H9 (cell line): Measurements from ENCODE around the gene TESPA1. TPM values are rescaled to one million over a fixed set of nuclear protein-coding genes. Genes with fewer than 3 reads are reported as not detected.

ENCODE experiments used
- DNase-seq: peaks from one replicate; pipeline ENCODE4 v3.0.0-alpha.2; 2017
- H2AFZ ChIP-seq: one replicate; pipeline ENCODE4 v1.6.1; 2013; ENCODE audit warnings: mild to moderate bottlenecking, low read length, control low read depth, moderate library complexity
- H2AK5ac ChIP-seq: 2 replicates; pipeline ENCODE4 v1.6.1; 2013; ENCODE audit warnings: low read length, control low read depth, mixed read lengths; ENCODE audit not compliant: insufficient read length
- H2BK120ac ChIP-seq: one replicate; pipeline ENCODE4 v1.6.1; 2013; ENCODE audit warnings: low read depth, mild to moderate bottlenecking, low read length, control low read depth, inconsistent platforms; ENCODE audit not compliant: poor library complexity, severe bottlenecking
- H2BK12ac ChIP-seq: 2 replicates; pipeline ENCODE4 v1.6.1; 2013; ENCODE audit warnings: low read length, control low read depth, mixed read lengths, low read depth; ENCODE audit not compliant: insufficient read length
- H2BK15ac ChIP-seq: 2 replicates; pipeline ENCODE4 v1.6.1; 2013; ENCODE audit warnings: low read depth, low read length, control low read depth
- H2BK20ac ChIP-seq: one replicate; pipeline ENCODE4 v1.6.1; 2013; ENCODE audit warnings: low read depth, mild to moderate bottlenecking, low read length, control low read depth, inconsistent platforms; ENCODE audit not compliant: poor library complexity, severe bottlenecking
- H2BK5ac ChIP-seq: 2 replicates; pipeline ENCODE4 v1.6.1; 2013; ENCODE audit warnings: low read length, control low read depth, mixed read lengths; ENCODE audit not compliant: insufficient read length
- H3K14ac ChIP-seq: 2 replicates; pipeline ENCODE4 v1.6.1; 2013; ENCODE audit warnings: low read length, control low read depth; ENCODE audit not compliant: insufficient read depth
- H3K18ac ChIP-seq: 2 replicates; pipeline ENCODE4 v1.6.1; 2013; ENCODE audit warnings: low read depth, mild to moderate bottlenecking, mixed read lengths, low read length, control low read depth; ENCODE audit not compliant: insufficient read length
- H3K23ac ChIP-seq: 2 replicates; pipeline ENCODE4 v1.6.1; 2013; ENCODE audit warnings: low read length, control low read depth, mixed read lengths, low read depth; ENCODE audit not compliant: insufficient read length
- H3K23me2 ChIP-seq: 2 replicates; pipeline ENCODE4 v1.6.1; 2013; ENCODE audit warnings: low read depth, mild to moderate bottlenecking, mixed read lengths, low read length, control low read depth; ENCODE audit not compliant: insufficient read length, poor library complexity, severe bottlenecking
- H3K27ac ChIP-seq: 2 replicates; pipeline ENCODE4 v1.5.1; 2013; ENCODE audit warnings: low read length, control low read depth, mixed read lengths, low read depth; ENCODE audit not compliant: insufficient read length
- H3K27me3 ChIP-seq: 2 replicates; pipeline ENCODE4 v1.6.1; 2013; ENCODE audit warnings: low read length, control low read depth, inconsistent platforms; ENCODE audit not compliant: insufficient read depth
- H3K4ac ChIP-seq: 2 replicates; pipeline ENCODE4 v1.6.1; 2013; ENCODE audit warnings: low read depth, mild to moderate bottlenecking, control low read depth, inconsistent platforms, low read length, moderate library complexity
- H3K4me1 ChIP-seq: 2 replicates; pipeline ENCODE4 v1.6.1; 2013; ENCODE audit warnings: low read length, control low read depth, inconsistent platforms; ENCODE audit not compliant: insufficient read depth
- H3K4me2 ChIP-seq: 2 replicates; pipeline ENCODE4 v1.6.1; 2013; ENCODE audit warnings: low read length, control low read depth, mixed read lengths; ENCODE audit not compliant: insufficient read length, insufficient read depth
- H3K56ac ChIP-seq: 2 replicates; pipeline ENCODE4 v1.6.1; 2013; ENCODE audit warnings: low read depth, mild to moderate bottlenecking, mixed read lengths, low read length, control low read depth; ENCODE audit not compliant: insufficient read length
- H3K79me1 ChIP-seq: 2 replicates; pipeline ENCODE4 v1.6.1; 2013; ENCODE audit warnings: low read depth, mild to moderate bottlenecking, moderate library complexity, low read length, control low read depth, inconsistent platforms; ENCODE audit not compliant: insufficient read depth, poor library complexity, severe bottlenecking
- H3K79me2 ChIP-seq: 2 replicates; pipeline ENCODE4 v1.6.1; 2013; ENCODE audit warnings: low read length, control low read depth, inconsistent platforms; ENCODE audit not compliant: insufficient read depth
- H3K9ac ChIP-seq: 2 replicates; pipeline ENCODE4 v1.6.1; 2013; ENCODE audit warnings: low read length, control low read depth, mixed read lengths; ENCODE audit not compliant: insufficient read length; ENCODE audit errors: extremely low read depth
- H3K9me3 ChIP-seq: one replicate; pipeline ENCODE4 v1.6.1; 2013; ENCODE audit warnings: low read depth, low read length, inconsistent platforms; ENCODE audit not compliant: control insufficient read depth
- H3T11ph ChIP-seq: one replicate; pipeline ENCODE4 v1.6.1; 2013; ENCODE audit warnings: mild to moderate bottlenecking, low read length, control low read depth, inconsistent platforms
- H4K20me1 ChIP-seq: one replicate; pipeline ENCODE4 v1.6.1; 2013; ENCODE audit not compliant: control insufficient read depth, insufficient read length, insufficient read depth
- H4K5ac ChIP-seq: 2 replicates; pipeline ENCODE4 v1.6.1; 2013; ENCODE audit warnings: low read depth, mild to moderate bottlenecking, mixed read lengths, low read length, control low read depth; ENCODE audit not compliant: insufficient read length
- H4K8ac ChIP-seq: replicated peaks from 2 replicates; pipeline ENCODE4 v1.6.1; 2013; ENCODE audit warnings: low read length, control low read depth, mixed read lengths, low read depth; ENCODE audit not compliant: insufficient read length
- H4K91ac ChIP-seq: 2 replicates; pipeline ENCODE4 v1.6.1; 2013; ENCODE audit warnings: low read depth, mild to moderate bottlenecking, moderate library complexity, mixed read lengths, low read length, control low read depth; ENCODE audit not compliant: insufficient read length
- H3K27ac Mint-ChIP-seq, 3 experiments: 2 replicates in 2 of 3; 3 replicates in 1 of 3; pipeline ENCODE4 v1.8.0; 2020 to 2021; ENCODE audit warnings: mixed read lengths in 3 of 3, mild to moderate bottlenecking in 1 of 3, moderate library complexity in 1 of 3
- H3K27me3 Mint-ChIP-seq: 2 replicates; pipeline ENCODE4 v1.8.0; 2021; ENCODE audit warnings: low read depth, mild to moderate bottlenecking, moderate library complexity, mixed read lengths
- H3K36me3 Mint-ChIP-seq, 3 experiments: 2 replicates in 2 of 3; 3 replicates in 1 of 3; pipeline ENCODE4 v1.8.0; 2020 to 2021; ENCODE audit warnings: low read depth in 3 of 3, mixed read lengths in 3 of 3; ENCODE audit not compliant: insufficient read depth in 1 of 3
- H3K4me1 Mint-ChIP-seq, 2 experiments: 2 replicates each; pipeline ENCODE4 v1.8.0; 2020; ENCODE audit warnings: mixed read lengths in 2 of 2
- H3K4me3 Mint-ChIP-seq, 2 experiments: 2 replicates in 1 of 2; 3 replicates in 1 of 2; pipeline ENCODE4 v1.8.0; 2020 to 2021; ENCODE audit warnings: mild to moderate bottlenecking in 2 of 2, mixed read lengths in 2 of 2, moderate library complexity in 1 of 2
- H3K9me3 Mint-ChIP-seq, 2 experiments: 2 replicates in 1 of 2; 3 replicates in 1 of 2; pipeline ENCODE4 v1.8.0; 2020; ENCODE audit warnings: mild to moderate bottlenecking in 2 of 2, mixed read lengths in 2 of 2, moderate library complexity in 1 of 2
- WGBS: extraction: QIAGEN DNeasy Blood & Tissue Kit; methylation state at CpG from one replicate; pipeline ENCODE4 v1.1.7; 2013; ENCODE audit warnings: missing lambda C conversion rate, low lambda C conversion rate, mixed read lengths; ENCODE audit not compliant: insufficient read length; ENCODE audit errors: extremely low coverage; 5-methylcytosine and 5-hydroxymethylcytosine counted together
- total RNA-seq: library from RNA; stranded (reverse); gene quantifications from 2 replicates; pipeline ENCODE4 v1.2.1, GENCODE V29; 2021
- TF ChIP-seq, protein P1 (sequence below): fragments of 200-600 bp; sonication (generic); conservative IDR thresholded peaks from 3 replicates; pipeline ENCODE4 v1.8.0; 2021; ENCODE audit warnings: antibody characterized with exemption, mild to moderate bottlenecking

The TESPA1 gene
- total RNA-seq, 1 experiment from 2014 or later, result not detected

DNA sequence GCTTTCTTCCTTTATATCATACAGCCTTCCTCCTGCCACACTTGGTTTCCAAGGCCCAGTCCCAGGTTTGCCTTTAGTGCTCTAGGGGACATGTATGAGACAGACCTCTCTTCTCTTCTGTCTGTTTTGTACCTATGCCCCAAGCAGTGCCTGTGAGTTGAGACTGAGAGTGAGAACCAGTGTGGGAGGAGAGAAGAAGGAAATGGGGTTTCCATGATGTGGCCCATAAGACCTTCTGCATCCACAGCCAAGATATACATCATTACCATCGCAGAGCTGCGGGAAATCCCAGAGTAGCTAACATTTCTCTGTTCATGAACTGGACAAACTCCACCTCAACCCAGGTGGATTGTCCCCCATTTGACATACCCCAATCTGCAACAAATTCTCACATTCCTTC lies 2.8 kb downstream of the TESPA1 start:
- Histone ChIP-seq H4K91ac (no peak overlapping the region), H3K23me2 (no peaks in the 10 kb centered on the region), H2BK120ac (no peak overlapping the region), H4K5ac (no peak overlapping the region), H3K9me3 (no peaks in the 10 kb centered on the region), H3K56ac (no peak overlapping the region), H4K20me1 (no peaks in the 10 kb centered on the region), H3K4me2 (no peak overlapping the region), H3K4ac (no peak overlapping the region), H3K27ac (no peak overlapping the region), H3K79me2 (no peaks in the 10 kb centered on the region), H3K18ac (no peak overlapping the region), H2BK20ac (no peak overlapping the region), H3K79me1 (no peaks in the 10 kb centered on the region), H2AFZ (no peak overlapping the region), H3K4me1 (no peaks in the 10 kb centered on the region; the same call in 1 of the 2 replicates), H3K9ac (no peak overlapping the region), H3T11ph (no peak overlapping the region), H4K8ac (no peak overlapping the region), H3K14ac (no peak overlapping the region), H3K27me3 (no peaks in the 10 kb centered on the region), H2AK5ac (no peak overlapping the region), H2BK15ac (no peak overlapping the region), H3K23ac (no peak overlapping the region), H2BK12ac (no peak overlapping the region), H2BK5ac (no peak overlapping the region)
- Mint-ChIP-seq H3K27ac (no peak overlapping the region), H3K4me1 (peaks cover 4% of the 10 kb centered on the region in 2 experiments), H3K36me3 (no peaks in the 10 kb centered on the region), H3K27me3 (peaks cover 2% of the 10 kb centered on the region), H3K9me3 (no peaks in the 10 kb centered on the region; a peak in 1 of 5 replicates), H3K4me3 (no peak overlapping the region)
- TF ChIP-seq, protein P1, sequence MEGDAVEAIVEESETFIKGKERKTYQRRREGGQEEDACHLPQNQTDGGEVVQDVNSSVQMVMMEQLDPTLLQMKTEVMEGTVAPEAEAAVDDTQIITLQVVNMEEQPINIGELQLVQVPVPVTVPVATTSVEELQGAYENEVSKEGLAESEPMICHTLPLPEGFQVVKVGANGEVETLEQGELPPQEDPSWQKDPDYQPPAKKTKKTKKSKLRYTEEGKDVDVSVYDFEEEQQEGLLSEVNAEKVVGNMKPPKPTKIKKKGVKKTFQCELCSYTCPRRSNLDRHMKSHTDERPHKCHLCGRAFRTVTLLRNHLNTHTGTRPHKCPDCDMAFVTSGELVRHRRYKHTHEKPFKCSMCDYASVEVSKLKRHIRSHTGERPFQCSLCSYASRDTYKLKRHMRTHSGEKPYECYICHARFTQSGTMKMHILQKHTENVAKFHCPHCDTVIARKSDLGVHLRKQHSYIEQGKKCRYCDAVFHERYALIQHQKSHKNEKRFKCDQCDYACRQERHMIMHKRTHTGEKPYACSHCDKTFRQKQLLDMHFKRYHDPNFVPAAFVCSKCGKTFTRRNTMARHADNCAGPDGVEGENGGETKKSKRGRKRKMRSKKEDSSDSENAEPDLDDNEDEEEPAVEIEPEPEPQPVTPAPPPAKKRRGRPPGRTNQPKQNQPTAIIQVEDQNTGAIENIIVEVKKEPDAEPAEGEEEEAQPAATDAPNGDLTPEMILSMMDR, result no peak
- no peak for DNase-seq
- no CpG with 5 or more reads among the region's 2 CpGs for whole genome bisulfite sequencing
